HepG2 (cell line): ENCODE results near the gene CHID1. TPM values are rescaled to one million over a fixed set of nuclear protein-coding genes. Genes with fewer than 3 reads are reported as not detected.
A peak's percentile ranks its signal among the peaks of the same experiment; 100 is the strongest.

Source experiments
- HDAC6 ChIP-seq: fragments of 200-600 bp; sonication (generic); IDR thresholded peaks from 2 replicates; pipeline ENCODE4 v1.7.0; 2017; ENCODE audit warnings: mild to moderate bottlenecking, antibody characterized with exemption, low read length, low read depth
- HINFP ChIP-seq: sonication (generic); formaldehyde crosslinking; IDR thresholded peaks from 2 replicates; pipeline ENCODE4 v1.4.0; 2020; ENCODE audit warnings: low read depth, mild to moderate bottlenecking, missing genetic modification reagents
- MTF1 ChIP-seq: sonication (generic); formaldehyde crosslinking; IDR thresholded peaks from 2 replicates; pipeline ENCODE4 v1.5.0; 2020; ENCODE audit warnings: missing genetic modification reagents
- PHF5A ChIP-seq: IDR thresholded peaks from one replicate; pipeline ENCODE4 v1.6.1; 2018; ENCODE audit warnings: low read depth, missing genetic modification reagents; ENCODE audit not compliant: unreplicated experiment
- SMYD3 ChIP-seq: sonication (generic); formaldehyde crosslinking; IDR thresholded peaks from 2 replicates; pipeline ENCODE4 v1.8.1; 2023; ENCODE audit warnings: mild to moderate bottlenecking, missing genetic modification reagents
- SNAPC4 ChIP-seq: sonication (generic); formaldehyde crosslinking; IDR thresholded peaks from 2 replicates; pipeline ENCODE4 v1.4.0; 2020; ENCODE audit warnings: mild to moderate bottlenecking, missing genetic modification reagents
- SP1 ChIP-seq, 2 experiments: fragments of 450-650 bp in 1 of 2; sonication (generic) in 1 of 2; formaldehyde crosslinking in 1 of 2; IDR thresholded peaks; 2 replicates each; pipeline versions ENCODE4 v1.4.0 to v1.6.1; 2016 to 2020; ENCODE audit warnings: missing genetic modification reagents in 1 of 2
- TSC22D2 ChIP-seq: sonication (generic); formaldehyde crosslinking; IDR thresholded peaks from 2 replicates; pipeline ENCODE4 v1.5.1; 2020; ENCODE audit warnings: missing genetic modification reagents, mild to moderate bottlenecking, borderline replicate concordance
- ZBTB10 ChIP-seq: sonication (generic); formaldehyde crosslinking; IDR thresholded peaks from 2 replicates; pipeline ENCODE4 v1.4.0; 2020; ENCODE audit warnings: missing genetic modification reagents, borderline replicate concordance
- ZBTB21 ChIP-seq: sonication (generic); formaldehyde crosslinking; IDR thresholded peaks from 2 replicates; pipeline ENCODE4 v1.4.0; 2020; ENCODE audit warnings: missing genetic modification reagents
- ZNF234 ChIP-seq: sonication (generic); formaldehyde crosslinking; conservative IDR thresholded peaks from 2 replicates; pipeline ENCODE4 v1.5.1; 2020; ENCODE audit warnings: mild to moderate bottlenecking, missing genetic modification reagents
- ZNF235 ChIP-seq: sonication (generic); formaldehyde crosslinking; IDR thresholded peaks from 2 replicates; pipeline ENCODE4 v1.8.1; 2023; ENCODE audit warnings: mild to moderate bottlenecking, missing genetic modification reagents, borderline replicate concordance
- ZNF275 ChIP-seq: sonication (generic); formaldehyde crosslinking; IDR thresholded peaks from 2 replicates; pipeline ENCODE4 v1.8.0; 2022; ENCODE audit warnings: missing genetic modification reagents, mild to moderate bottlenecking, inconsistent platforms, borderline replicate concordance
- ZNF496 ChIP-seq: sonication (generic); formaldehyde crosslinking; IDR thresholded peaks from 2 replicates; pipeline ENCODE4 v1.8.1; 2023; ENCODE audit warnings: mild to moderate bottlenecking, moderate library complexity, missing genetic modification reagents; ENCODE audit not compliant: insufficient replicate concordance
- ZNF543 ChIP-seq: sonication (generic); formaldehyde crosslinking; IDR thresholded peaks from 2 replicates; pipeline ENCODE4 v1.4.0; 2020; ENCODE audit warnings: mild to moderate bottlenecking, missing genetic modification reagents
- ZNF652 ChIP-seq: IDR thresholded peaks from 2 replicates; pipeline ENCODE4 v1.6.1; 2016; ENCODE audit warnings: low read depth, borderline replicate concordance
- ZNF713 ChIP-seq: sonication (generic); formaldehyde crosslinking; IDR thresholded peaks from 2 replicates; pipeline ENCODE4 v1.4.0; 2020; ENCODE audit warnings: mild to moderate bottlenecking, missing genetic modification reagents
- ZNF816 ChIP-seq: sonication (generic); formaldehyde crosslinking; IDR thresholded peaks from 2 replicates; pipeline ENCODE4 v1.8.0; 2022; ENCODE audit warnings: missing genetic modification reagents, mild to moderate bottlenecking, borderline replicate concordance
- polyA plus RNA-seq, 8 experiments: library from polyadenylated mRNA; depleted of rRNA in 3 of 8; stranded (reverse) in 7 of 8; unstranded in 1 of 8; fragments of >200 nt; fragmentation: Illumina TruSeq in 4 of 8; extraction: Trizol in 4 of 8; gene quantifications; 2 replicates each; pipeline versions ENCODE4 v1.2.1 to v1.2.3, GENCODE V29; 2011 to 2016; ENCODE audit warnings: low read depth in 4 of 8, missing spikeins in 1 of 8, mixed read lengths in 1 of 8; ENCODE audit not compliant: insufficient read depth in 1 of 8
- total RNA-seq, 5 experiments: library from RNA; depleted of rRNA; stranded (reverse); fragments of >200 nt; fragmentation: Illumina TruSeq; extraction: Trizol; gene quantifications; 2 replicates each; pipeline ENCODE4 v1.2.3, GENCODE V29; 2016; ENCODE audit warnings: low read depth in 1 of 5

The CHID1 gene
- total and polyA plus RNA-seq, 2 of the 13 experiments (the other 11 are each of a cell fraction or from before 2014, with no cell fraction given): 65.1 to 93.6 TPM

- TF ChIP-seq SNAPC4 (CRISPR knock-in tag): no peak
- no peak for TF ChIP-seq ZNF652 (CRISPR knock-in tag)
- no peak for TF ChIP-seq ZNF816 (CRISPR knock-in tag)
- TF ChIP-seq ZNF713: peak; percentile 90; the same call in 1 of the 2 replicates
- TF ChIP-seq ZNF234: no peak
- no peak for TF ChIP-seq ZBTB21 (CRISPR knock-in tag)
- TF ChIP-seq SMYD3 (CRISPR knock-in tag): no peak
- no peak for TF ChIP-seq ZNF496
- TF ChIP-seq TSC22D2: no peak
- no peak for TF ChIP-seq SP1 (IDR thresholded peaks at IDR 0.05)
- TF ChIP-seq SP1 (CRISPR knock-in tag; IDR thresholded peaks at IDR 0.05): no peak
- no peak for TF ChIP-seq ZNF275 (CRISPR knock-in tag)
- TF ChIP-seq PHF5A (CRISPR knock-in tag): no peak
- no peak for TF ChIP-seq HINFP
- no peak for TF ChIP-seq ZBTB10 (CRISPR knock-in tag)
- no peak for TF ChIP-seq HDAC6
- no peak for TF ChIP-seq ZNF235
- no peak for TF ChIP-seq ZNF543
- no peak for TF ChIP-seq MTF1 (CRISPR knock-in tag)
Measured at GRCh38 chr11:910589-911030, at the start of gene CHID1 (continued).
